ENCODE results near the gene MRPS18A. TPM values are rescaled to one million over a fixed set of nuclear protein-coding genes. Genes with fewer than 3 reads are reported as not detected.

MRPS18A gene
- total and polyA plus RNA-seq, 2 of the 13 experiments (the other 11 are each of a cell fraction or from before 2014, with no cell fraction given): 87.8 to 89.1 TPM

DNA sequence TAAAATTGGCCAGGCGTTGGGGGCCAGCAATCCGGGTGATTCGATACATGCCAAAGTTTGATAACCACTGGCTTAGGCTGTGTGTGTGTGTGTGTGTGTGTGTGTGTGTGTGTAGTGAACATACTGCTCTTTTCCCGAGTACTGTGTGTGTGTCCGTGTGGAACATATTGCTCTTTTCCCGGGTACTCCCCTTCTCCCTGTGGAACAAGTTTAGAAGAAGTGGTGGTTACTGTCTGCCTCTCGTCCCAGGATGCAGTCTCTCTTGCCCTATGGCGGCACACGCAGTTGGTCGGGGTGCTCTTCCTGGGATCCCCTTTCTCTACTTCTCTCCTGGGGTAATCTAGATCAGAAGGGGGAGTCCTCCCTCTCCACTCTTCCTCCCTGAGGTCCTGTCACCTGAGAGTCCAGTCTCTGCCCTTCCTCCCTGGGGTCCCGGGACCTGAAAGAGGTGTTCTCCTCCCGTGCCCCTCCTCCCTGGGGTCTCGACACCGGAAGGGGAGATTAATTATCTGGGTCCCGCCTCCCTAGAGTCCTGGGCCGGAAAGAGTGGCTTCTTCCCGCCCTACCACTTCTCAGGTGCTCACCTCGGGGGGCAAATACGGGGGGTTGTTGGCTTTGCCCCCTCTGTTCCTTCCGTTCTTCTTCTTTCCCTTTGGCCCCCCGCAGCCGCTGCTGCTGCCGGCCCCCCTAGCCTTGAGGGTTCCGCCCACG is 59.0 kb downstream of the MRPS18A start (continued):
- TF ChIP-seq, protein P1, sequence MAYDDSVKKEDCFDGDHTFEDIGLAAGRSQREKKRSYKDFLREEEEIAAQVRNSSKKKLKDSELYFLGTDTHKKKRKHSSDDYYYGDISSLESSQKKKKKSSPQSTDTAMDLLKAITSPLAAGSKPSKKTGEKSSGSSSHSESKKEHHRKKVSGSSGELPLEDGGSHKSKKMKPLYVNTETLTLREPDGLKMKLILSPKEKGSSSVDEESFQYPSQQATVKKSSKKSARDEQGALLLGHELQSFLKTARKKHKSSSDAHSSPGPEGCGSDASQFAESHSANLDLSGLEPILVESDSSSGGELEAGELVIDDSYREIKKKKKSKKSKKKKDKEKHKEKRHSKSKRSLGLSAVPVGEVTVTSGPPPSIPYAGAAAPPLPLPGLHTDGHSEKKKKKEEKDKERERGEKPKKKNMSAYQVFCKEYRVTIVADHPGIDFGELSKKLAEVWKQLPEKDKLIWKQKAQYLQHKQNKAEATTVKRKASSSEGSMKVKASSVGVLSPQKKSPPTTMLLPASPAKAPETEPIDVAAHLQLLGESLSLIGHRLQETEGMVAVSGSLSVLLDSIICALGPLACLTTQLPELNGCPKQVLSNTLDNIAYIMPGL (CRISPR knock-in tag; IDR thresholded peaks at IDR 0.05; ENCODE audit: borderline replicate concordance in 1 of 2, low read depth in 1 of 2): no peak
- TF ChIP-seq PHF20 (CRISPR knock-in tag; IDR thresholded peaks at IDR 0.05): no peak; the same call in 1 of the 2 replicates
- TF ChIP-seq, protein P2, sequence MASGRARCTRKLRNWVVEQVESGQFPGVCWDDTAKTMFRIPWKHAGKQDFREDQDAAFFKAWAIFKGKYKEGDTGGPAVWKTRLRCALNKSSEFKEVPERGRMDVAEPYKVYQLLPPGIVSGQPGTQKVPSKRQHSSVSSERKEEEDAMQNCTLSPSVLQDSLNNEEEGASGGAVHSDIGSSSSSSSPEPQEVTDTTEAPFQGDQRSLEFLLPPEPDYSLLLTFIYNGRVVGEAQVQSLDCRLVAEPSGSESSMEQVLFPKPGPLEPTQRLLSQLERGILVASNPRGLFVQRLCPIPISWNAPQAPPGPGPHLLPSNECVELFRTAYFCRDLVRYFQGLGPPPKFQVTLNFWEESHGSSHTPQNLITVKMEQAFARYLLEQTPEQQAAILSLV (CRISPR knock-in tag; IDR thresholded peaks at IDR 0.05; ENCODE audit: borderline replicate concordance): peak; percentile 62; the same call in 1 of the 2 replicates
- peak; percentile 30 for TF ChIP-seq RBM22 (optimal IDR thresholded peaks at IDR 0.05; ENCODE audit: low read length)
- no peak for TF ChIP-seq SMAD3 (CRISPR knock-in tag; IDR thresholded peaks at IDR 0.05)
- TF ChIP-seq SATB2 (CRISPR knock-in tag; IDR thresholded peaks at IDR 0.05): no peak
- TF ChIP-seq, protein P3, sequence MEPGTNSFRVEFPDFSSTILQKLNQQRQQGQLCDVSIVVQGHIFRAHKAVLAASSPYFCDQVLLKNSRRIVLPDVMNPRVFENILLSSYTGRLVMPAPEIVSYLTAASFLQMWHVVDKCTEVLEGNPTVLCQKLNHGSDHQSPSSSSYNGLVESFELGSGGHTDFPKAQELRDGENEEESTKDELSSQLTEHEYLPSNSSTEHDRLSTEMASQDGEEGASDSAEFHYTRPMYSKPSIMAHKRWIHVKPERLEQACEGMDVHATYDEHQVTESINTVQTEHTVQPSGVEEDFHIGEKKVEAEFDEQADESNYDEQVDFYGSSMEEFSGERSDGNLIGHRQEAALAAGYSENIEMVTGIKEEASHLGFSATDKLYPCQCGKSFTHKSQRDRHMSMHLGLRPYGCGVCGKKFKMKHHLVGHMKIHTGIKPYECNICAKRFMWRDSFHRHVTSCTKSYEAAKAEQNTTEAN (CRISPR knock-in tag; conservative IDR thresholded peaks at IDR 0.05): no peak
- peak; percentile 38; the same call in 1 of the 2 replicates for TF ChIP-seq TARDBP (CRISPR knock-in tag; IDR thresholded peaks at IDR 0.05)
- TF ChIP-seq PITX1 (CRISPR knock-in tag; IDR thresholded peaks at IDR 0.05): peak; percentile 78; the same call in 1 of the 2 replicates
- 0 out of 2 replicates have a peak, but pooled peaks have one; percentile 8 for TF ChIP-seq GATAD1 (CRISPR knock-in tag; IDR thresholded peaks at IDR 0.05)
- TF ChIP-seq, protein P4, sequence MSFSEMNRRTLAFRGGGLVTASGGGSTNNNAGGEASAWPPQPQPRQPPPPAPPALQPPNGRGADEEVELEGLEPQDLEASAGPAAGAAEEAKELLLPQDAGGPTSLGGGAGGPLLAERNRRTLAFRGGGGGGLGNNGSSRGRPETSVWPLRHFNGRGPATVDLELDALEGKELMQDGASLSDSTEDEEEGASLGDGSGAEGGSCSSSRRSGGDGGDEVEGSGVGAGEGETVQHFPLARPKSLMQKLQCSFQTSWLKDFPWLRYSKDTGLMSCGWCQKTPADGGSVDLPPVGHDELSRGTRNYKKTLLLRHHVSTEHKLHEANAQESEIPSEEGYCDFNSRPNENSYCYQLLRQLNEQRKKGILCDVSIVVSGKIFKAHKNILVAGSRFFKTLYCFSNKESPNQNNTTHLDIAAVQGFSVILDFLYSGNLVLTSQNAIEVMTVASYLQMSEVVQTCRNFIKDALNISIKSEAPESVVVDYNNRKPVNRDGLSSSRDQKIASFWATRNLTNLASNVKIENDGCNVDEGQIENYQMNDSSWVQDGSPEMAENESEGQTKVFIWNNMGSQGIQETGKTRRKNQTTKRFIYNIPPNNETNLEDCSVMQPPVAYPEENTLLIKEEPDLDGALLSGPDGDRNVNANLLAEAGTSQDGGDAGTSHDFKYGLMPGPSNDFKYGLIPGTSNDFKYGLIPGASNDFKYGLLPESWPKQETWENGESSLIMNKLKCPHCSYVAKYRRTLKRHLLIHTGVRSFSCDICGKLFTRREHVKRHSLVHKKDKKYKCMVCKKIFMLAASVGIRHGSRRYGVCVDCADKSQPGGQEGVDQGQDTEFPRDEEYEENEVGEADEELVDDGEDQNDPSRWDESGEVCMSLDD (CRISPR knock-in tag; IDR thresholded peaks at IDR 0.05; ENCODE audit: borderline replicate concordance): peak; percentile 46; the same call in 1 of the 2 replicates
- TF ChIP-seq, protein P5, sequence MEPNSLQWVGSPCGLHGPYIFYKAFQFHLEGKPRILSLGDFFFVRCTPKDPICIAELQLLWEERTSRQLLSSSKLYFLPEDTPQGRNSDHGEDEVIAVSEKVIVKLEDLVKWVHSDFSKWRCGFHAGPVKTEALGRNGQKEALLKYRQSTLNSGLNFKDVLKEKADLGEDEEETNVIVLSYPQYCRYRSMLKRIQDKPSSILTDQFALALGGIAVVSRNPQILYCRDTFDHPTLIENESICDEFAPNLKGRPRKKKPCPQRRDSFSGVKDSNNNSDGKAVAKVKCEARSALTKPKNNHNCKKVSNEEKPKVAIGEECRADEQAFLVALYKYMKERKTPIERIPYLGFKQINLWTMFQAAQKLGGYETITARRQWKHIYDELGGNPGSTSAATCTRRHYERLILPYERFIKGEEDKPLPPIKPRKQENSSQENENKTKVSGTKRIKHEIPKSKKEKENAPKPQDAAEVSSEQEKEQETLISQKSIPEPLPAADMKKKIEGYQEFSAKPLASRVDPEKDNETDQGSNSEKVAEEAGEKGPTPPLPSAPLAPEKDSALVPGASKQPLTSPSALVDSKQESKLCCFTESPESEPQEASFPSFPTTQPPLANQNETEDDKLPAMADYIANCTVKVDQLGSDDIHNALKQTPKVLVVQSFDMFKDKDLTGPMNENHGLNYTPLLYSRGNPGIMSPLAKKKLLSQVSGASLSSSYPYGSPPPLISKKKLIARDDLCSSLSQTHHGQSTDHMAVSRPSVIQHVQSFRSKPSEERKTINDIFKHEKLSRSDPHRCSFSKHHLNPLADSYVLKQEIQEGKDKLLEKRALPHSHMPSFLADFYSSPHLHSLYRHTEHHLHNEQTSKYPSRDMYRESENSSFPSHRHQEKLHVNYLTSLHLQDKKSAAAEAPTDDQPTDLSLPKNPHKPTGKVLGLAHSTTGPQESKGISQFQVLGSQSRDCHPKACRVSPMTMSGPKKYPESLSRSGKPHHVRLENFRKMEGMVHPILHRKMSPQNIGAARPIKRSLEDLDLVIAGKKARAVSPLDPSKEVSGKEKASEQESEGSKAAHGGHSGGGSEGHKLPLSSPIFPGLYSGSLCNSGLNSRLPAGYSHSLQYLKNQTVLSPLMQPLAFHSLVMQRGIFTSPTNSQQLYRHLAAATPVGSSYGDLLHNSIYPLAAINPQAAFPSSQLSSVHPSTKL (CRISPR knock-in tag; IDR thresholded peaks at IDR 0.05): peak; percentile 4; the same call in 1 of the 2 replicates
- no peak for TF ChIP-seq ISL2 (CRISPR knock-in tag; IDR thresholded peaks at IDR 0.05)
- peak; percentile 18 for TF ChIP-seq SP2 (CRISPR knock-in tag; IDR thresholded peaks at IDR 0.05)
- peak; percentile 66; the same call in 1 of the 2 replicates for TF ChIP-seq SP5 (CRISPR knock-in tag; IDR thresholded peaks at IDR 0.05; ENCODE audit: borderline replicate concordance, low read depth)
- TF ChIP-seq, protein P6, sequence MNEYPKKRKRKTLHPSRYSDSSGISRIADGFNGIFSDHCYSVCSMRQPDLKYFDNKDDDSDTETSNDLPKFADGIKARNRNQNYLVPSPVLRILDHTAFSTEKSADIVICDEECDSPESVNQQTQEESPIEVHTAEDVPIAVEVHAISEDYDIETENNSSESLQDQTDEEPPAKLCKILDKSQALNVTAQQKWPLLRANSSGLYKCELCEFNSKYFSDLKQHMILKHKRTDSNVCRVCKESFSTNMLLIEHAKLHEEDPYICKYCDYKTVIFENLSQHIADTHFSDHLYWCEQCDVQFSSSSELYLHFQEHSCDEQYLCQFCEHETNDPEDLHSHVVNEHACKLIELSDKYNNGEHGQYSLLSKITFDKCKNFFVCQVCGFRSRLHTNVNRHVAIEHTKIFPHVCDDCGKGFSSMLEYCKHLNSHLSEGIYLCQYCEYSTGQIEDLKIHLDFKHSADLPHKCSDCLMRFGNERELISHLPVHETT (CRISPR knock-in tag; conservative IDR thresholded peaks at IDR 0.05): no peak

Data from HepG2 (cell line).